GM18951 (cell line): ENCODE measurements around the gene CCBE1.
"Not testable (repeated sequence)": the region's sequence is repeated elsewhere in the genome, so short reads cannot be mapped to it uniquely, and the experiment has no call there.

Source experiments
- POLR2A ChIP-seq: IDR thresholded peaks from 4 replicates; pipeline ENCODE4 v1.6.1; 2011; ENCODE audit warnings: mild to moderate bottlenecking; ENCODE audit not compliant: insufficient read length, insufficient read depth; ENCODE audit errors: extremely low read depth
- in situ Hi-C: fragments of 300-500 bp; cut with MboI; formaldehyde crosslinking; loops from one replicate; pipeline ENCODE4 v1.12.0; 2022; ENCODE audit warnings: low sequenced_read_pairs, mixed read lengths, inconsistent platforms; ENCODE audit not compliant: unreplicated experiment

Gene CCBE1

DNA sequence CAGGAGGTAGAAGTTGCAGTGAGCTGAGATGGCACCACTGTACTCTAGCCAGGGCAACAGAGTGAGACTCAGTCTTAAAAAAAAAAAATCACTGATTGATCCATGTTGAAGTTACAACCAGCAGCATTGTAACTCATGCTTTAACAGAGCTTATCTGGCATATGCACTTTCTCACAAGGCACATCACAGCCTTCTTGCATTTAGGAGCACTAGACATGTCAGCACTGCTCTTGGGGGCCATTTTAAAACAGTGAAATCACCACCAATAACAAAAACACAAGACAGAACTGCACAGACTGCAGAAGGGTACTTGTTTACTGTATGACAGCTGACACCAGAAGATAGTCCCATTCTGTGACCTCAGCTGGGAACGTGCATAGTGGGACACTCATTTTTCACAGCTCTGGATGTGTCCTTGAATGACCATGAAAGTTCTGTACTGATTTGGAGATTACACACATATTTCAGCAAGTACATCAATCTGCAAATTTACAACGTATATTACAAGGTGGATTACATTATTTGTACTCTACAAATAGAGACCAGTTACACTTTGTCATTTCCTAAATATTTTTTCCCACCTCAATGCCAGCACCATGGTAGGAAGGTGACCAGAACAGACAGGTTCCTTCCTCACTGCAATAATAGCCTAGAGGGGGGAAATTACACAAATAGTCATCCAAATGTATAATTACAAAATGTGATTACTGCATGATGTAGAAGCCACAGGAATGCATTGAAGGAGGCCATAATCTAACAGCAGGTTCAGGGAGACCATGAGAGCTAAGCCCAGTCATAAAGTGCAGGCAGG is 35.1 kb downstream of the CCBE1 start:
- no peak for TF ChIP-seq POLR2A

DNA sequence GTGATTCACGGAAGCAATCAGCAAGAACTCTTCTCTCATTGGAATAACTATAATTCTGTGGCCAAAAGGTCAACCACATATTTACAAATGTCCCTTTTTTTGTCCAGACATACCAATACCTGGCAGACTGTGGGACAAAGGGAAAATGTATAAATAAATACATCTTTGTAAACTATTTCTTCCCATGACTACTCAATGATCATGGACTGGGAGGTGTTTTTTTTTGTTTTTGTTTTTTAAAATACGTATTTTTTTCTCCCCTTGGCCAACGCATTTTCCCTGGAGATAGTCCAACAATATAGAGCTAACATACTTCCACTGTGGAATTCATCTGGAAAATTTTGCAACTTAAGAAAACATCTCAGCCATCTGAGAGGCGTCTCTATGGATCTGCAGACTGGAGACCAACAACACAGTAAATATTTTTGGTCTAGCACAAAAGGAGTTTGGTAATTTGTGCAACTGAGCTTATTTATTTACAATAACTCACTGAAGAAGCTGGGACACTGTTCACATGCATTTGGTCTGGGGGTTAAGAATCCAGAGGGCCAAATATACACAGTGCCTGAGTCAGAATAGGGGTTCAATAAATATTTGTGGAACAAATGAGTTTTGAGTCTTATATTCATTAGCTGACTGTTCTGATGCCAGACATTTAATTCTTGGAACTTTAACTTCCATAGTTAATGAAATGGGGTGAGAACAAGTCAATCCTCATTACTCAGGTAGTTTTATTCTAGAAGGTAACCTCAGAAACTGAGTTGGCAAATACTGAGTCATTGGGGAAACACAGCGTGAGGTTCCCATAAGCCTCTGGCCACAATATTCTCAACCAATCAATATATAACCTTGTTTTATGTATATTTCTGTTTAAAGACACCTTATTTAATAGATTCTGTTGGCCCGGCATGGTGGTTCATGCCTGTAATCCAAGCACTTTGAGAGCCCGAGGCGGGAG is 36.2 kb downstream of the CCBE1 start:
- no peak for TF ChIP-seq POLR2A
- in situ Hi-C loops: no loop called here

More for the DNA sequence above, 35.1 kb downstream of the CCBE1 start:
- in situ Hi-C loops: no loop called here

DNA sequence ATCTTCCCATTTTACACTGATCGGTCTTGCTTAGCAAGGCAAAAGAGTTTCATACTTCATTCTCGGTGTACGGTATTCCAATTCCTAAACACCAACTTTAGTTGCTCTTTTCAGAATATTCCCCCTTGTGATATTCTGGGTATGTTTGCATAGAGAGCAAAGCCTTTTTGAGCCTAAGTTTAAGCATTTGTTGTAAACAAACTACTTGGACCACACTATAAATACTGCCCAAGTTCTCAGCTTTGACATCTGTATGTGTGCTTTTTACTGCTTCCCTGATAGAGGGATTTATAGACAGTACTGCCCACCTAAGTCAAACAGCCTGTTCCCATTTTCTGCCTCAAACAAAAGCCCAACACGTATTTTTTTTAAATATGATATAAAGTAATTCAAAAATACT is 36.9 kb downstream of the CCBE1 start:
- in situ Hi-C loops: no loop called here
- TF ChIP-seq POLR2A: no peak

DNA sequence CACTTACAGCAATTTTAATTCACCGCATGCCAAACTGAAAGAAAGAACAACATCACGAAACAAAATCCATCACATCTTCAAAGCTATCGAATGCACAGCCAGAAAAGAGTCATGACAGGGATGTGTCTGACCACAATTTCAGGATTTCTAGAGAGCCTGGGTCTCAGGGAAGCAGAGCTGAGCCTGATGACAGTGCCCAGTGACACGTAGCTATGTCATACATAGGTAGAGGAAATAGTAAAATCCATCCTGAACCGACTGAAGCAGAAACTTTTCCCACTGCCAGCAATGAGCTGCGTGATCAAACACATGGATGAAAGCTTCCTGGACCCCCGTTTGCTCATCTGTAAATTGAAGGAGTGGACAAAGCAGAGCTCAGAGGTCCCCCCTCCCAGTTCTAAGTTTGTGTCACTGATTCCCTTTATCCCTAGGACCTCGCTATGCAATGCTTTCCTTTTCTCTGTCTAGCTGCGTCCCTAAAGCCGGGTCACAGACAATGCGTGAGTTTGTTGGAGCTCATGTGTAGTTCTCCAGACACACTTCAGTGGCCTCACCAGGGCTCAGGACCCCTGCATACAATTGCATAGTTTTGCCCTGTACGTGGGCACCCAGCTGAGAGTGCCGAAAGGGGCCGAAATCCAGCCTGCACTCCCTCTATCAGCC is 37.6 kb downstream of the CCBE1 start:
- TF ChIP-seq POLR2A: no peak

DNA sequence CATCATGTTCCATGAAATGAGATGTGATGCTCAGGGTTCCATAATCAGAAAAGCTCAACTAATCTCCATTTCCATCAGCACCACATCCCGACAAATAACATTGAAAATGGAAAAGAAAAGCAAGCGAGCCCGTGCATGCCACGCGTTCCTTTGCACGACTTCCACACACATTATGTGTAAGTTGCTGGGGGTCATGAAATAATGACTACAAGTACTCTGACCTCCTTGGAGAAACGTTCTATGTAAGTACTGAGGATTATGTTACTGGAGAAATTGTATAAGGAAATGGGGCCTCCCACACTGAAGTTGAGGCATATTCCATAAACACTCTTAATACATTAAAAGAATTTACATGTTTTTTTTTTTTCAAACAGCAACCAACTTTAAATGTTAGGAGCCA is 38.3 kb downstream of the CCBE1 start:
- TF ChIP-seq POLR2A: no peak
- in situ Hi-C loops: no loop called here

More for the DNA sequence above, 37.6 kb downstream of the CCBE1 start:
- in situ Hi-C loops: no loop called here

DNA sequence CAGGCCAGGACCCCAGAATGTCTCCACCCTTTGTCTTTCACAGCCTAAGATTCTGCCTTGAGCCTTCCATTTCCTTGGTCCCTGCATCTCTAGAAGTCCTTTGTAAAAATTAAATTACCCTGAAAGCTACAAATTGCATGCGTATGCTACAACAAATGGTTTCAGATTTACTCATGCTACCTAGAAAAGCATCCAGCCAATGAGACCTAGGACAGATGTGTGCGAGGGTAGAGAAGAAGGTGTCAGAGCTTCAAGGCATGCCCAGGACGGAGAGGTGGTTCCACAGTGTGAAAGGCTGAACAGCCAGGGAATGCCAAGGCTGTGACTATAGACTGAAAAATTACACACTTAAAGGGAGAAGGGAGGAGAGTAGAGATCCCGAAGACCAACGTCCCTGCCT is 40.2 kb downstream of the CCBE1 start:
- in situ Hi-C loops: no loop called here
- no peak for TF ChIP-seq POLR2A

DNA sequence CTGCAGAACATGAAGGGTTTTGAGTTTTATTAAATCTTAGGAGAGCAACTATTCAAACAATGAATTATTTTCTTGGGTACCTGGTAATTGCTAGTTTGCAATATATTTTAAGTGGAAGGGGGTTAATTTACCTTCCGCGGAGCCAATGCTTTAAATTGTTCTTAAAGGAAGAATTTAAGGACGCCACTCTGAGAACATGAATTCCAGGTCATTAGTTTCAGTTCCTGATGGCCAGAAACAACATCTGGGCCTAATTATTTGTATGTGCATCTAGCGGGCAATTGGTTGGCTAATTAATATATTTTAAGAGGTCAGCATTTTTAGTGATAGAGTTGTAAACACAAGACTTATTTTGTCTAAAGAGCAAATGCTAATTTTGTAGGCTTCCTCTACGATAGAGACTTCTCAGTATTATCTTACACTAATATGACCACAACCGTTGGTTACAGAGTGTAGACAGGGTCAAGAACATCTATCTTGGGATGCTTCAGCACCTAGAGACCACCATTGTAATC is 40.8 kb downstream of the CCBE1 start:
- no peak for TF ChIP-seq POLR2A
- in situ Hi-C loops: no loop called here

DNA sequence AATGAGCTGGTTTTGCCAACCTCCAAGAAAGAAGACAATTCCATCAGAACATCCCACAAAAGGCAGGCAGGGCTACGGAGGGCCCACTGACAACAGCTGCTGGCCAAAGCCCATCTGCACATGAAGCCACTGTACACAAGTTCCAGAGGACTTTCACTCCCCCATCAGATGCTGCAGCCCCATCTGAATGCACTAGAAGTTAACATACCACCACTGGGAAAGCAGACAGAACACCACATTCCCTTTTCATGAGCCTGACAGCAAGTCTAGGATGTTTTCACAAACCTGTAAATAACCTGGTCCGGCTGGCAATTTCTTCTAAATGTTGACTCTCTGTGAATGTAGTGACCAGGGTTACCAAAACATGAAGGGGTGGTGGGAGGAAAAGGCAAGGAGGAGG is 41.5 kb downstream of the CCBE1 start:
- in situ Hi-C loops: no loop called here
- no peak for TF ChIP-seq POLR2A

DNA sequence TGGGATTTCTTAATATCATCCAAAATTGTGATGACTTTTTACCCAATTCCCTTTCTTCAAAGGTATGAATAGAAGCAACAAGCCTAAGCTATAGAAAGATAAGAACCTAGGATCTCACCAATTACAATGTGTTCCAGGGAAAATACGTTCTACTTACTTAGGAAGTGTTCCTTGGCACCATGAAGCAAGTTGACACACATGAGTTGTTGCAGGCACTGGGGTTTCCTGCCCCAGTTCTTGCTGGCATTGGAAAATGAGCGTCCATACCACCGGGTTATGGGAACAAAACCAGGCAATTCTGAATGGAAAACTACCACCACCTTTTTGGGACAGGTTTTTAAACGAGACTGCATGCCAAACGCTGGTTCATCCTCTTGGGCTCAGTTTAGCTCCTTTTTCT is 46.2 kb downstream of the CCBE1 start:
- in situ Hi-C loops: no loop called here
- TF ChIP-seq POLR2A: no peak

DNA sequence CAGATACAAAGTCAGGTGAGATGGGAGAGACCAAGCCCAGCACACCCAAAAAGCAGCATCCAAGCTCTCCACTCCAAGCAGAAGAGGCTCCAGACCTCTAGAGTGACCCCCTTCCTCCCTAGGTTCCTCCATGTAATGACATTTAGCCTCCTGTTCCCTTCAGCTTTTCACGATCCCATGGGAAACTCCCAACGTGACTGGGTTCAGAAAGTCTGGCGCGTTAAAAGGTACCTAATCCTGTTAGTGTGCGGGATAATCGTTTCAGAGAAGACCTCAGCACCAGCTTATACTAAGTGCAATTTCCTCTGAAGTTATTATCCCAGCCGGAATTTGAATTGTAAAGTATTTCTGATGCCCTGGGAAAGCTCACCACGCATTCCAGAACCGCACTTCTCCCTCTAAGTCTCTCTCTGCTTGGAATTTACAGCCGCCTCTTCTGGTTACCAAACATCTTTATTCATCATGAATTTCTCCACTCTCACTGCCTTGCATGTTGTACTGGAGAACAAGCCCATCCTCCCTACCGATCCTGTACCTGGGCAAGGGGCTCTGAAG is 46.9 kb downstream of the CCBE1 start:
- in situ Hi-C loops: no loop called here
- no peak for TF ChIP-seq POLR2A

DNA sequence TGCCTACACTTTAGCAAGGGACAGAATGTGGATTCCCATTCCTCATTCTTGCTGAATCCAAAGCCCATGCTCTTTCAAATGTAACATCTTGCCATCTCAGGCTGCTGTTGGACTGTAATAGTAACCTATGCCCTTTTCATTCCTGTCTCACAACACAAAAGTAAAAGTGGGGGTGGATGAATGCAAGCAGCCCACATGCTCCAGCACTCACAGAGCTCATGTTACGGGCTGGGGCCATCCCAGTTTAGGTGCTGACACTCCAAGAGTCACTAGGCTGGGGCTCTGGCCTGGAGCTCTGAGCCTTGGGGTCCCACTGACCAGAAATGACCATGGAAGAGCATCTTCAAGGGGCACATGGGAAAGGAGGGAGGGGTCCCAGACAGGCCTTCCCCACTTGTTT is 47.6 kb downstream of the CCBE1 start:
- TF ChIP-seq POLR2A: no peak
- in situ Hi-C loops: no loop called here

DNA sequence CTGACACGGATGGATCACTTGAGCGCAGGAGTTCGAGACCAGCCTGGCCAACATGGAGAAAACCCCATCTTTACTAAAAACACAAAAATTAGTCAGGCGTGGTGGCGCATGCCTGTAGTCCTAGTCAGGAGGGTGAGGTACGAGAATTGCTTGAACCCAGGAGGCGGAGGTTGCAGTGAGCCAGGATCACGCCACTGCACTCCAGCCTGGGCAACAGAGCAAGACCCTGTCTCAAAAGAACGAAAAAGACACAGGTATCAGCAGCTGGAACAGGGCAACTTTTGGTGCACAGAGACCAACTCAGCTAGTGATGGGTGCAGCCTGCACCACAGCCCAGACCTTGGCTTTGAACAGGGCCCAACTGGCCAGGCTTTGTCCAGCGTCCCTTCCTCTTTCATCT is 48.8 kb downstream of the CCBE1 start:
- in situ Hi-C loops: not testable (repeated sequence)

DNA sequence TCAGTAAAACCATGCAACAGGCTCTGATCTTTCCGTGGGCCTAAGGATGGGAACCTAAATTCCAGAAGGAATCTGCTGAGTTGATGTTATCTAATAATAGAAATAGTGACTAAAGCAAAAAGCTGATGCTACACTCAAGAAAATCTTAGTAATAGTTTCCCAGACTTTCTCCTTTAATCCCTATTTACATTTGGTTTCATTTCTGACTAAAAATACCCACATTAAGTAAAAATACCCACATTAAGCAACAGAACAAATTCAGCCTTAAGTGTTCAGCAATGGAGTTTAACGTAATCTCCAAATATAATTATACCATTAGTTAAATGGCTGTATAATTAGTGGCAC is 50.3 kb downstream of the CCBE1 start:
- in situ Hi-C loops: no loop called here
- TF ChIP-seq POLR2A: no peak
